Measurements from ENCODE around the gene ABCA1.

DNA sequence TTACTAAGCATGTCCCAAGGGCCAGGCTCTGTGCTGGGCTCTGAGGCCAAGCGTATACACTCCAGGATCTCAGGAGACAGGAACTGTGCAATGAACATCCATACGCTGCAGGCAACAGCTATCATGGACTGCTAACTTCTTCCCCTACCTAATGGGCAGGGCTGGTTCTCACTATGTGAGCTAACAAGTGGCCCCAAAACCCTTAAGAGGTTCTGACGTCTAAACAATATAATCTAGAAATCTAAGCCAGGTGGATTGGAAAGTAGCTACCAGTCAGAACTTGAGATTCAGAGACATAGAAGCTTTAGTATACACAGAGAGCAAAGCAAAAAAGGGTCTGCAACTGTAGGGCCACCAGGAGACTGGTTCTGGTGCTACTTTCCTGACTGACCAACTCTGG, 27.6 kb downstream of the ABCA1 start:
- TF ChIP-seq, protein P1, sequence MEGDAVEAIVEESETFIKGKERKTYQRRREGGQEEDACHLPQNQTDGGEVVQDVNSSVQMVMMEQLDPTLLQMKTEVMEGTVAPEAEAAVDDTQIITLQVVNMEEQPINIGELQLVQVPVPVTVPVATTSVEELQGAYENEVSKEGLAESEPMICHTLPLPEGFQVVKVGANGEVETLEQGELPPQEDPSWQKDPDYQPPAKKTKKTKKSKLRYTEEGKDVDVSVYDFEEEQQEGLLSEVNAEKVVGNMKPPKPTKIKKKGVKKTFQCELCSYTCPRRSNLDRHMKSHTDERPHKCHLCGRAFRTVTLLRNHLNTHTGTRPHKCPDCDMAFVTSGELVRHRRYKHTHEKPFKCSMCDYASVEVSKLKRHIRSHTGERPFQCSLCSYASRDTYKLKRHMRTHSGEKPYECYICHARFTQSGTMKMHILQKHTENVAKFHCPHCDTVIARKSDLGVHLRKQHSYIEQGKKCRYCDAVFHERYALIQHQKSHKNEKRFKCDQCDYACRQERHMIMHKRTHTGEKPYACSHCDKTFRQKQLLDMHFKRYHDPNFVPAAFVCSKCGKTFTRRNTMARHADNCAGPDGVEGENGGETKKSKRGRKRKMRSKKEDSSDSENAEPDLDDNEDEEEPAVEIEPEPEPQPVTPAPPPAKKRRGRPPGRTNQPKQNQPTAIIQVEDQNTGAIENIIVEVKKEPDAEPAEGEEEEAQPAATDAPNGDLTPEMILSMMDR (conservative IDR thresholded peaks at IDR 0.05): no peak
- TF ChIP-seq ZFX (IDR thresholded peaks at IDR 0.05): no peak

Data from C4-2B (cell line).